ENCODE results near the gene YTHDF1. TPM values are rescaled to one million over a fixed set of nuclear protein-coding genes. Genes with fewer than 3 reads are reported as not detected.

Gene YTHDF1
- total and polyA plus RNA-seq, 12 donors: 15.3 to 31.6 (median 21.4) TPM

DNA sequence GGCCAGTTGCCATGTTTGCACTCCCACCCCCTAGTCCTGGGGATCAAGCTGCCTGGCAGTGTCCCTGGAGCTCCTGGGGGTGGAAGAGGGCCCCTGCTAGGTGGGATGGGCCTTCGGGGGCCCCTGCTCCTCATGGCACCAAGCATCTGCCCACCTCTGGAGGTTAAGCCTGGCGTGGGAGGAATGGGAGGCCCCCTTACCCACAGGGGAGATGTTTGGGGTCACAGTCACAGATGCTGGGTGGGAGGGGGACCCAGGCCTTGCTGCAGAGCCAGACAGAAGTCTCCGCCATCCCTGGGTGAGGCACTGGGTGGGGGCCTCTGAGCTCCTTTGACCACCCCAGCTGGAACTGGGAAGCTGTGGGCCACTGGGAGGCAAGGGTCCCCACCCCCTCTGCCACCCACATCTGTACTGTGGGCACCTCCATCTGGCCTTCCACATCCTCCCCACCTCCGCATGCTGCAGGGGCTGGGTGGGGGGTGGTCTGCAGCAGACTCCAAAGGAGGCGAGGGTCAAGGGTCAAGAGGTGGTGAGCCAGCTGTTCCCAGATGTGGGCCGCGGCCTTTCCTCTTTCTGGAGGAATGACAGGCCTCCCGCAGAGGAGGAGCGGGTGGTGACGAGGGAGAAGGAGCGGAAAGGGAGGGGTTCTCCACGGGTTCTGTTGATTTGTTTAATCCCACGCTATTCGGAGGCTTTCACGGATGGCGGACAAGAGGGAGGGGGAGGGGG, 41.5 kb downstream of the YTHDF1 start:
- Histone ChIP-seq H3K4me1 (peaks cover 14 to 38% (median 26%) of the 10 kb centered on the region in 9 donors), H3K27me3 (peaks cover 53 to 96% (median 77%) of the 10 kb centered on the region in 7 donors), H3K9me3 (no peaks in the 10 kb centered on the region), H3K27ac (no peak overlapping the region), H3K4me3 (no peak overlapping the region), H3K36me3 (no peaks in the 10 kb centered on the region)
- no peak for DNase-seq
- ATAC-seq: no peak
- intact Hi-C loops (cut with DNase I): loop anchor here in 6 of 10 donors (5.0 kb wide), 2 partner anchors 112 to 117 kb away; no protein-coding TSS in a partner anchor
- TF ChIP-seq, protein P1, sequence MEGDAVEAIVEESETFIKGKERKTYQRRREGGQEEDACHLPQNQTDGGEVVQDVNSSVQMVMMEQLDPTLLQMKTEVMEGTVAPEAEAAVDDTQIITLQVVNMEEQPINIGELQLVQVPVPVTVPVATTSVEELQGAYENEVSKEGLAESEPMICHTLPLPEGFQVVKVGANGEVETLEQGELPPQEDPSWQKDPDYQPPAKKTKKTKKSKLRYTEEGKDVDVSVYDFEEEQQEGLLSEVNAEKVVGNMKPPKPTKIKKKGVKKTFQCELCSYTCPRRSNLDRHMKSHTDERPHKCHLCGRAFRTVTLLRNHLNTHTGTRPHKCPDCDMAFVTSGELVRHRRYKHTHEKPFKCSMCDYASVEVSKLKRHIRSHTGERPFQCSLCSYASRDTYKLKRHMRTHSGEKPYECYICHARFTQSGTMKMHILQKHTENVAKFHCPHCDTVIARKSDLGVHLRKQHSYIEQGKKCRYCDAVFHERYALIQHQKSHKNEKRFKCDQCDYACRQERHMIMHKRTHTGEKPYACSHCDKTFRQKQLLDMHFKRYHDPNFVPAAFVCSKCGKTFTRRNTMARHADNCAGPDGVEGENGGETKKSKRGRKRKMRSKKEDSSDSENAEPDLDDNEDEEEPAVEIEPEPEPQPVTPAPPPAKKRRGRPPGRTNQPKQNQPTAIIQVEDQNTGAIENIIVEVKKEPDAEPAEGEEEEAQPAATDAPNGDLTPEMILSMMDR (IDR thresholded peaks at IDR 0.05): no peak
- WGBS, 2 donors: 13 to 16% methylated on average over 12 to 16 of the region's 16 CpGs

DNA sequence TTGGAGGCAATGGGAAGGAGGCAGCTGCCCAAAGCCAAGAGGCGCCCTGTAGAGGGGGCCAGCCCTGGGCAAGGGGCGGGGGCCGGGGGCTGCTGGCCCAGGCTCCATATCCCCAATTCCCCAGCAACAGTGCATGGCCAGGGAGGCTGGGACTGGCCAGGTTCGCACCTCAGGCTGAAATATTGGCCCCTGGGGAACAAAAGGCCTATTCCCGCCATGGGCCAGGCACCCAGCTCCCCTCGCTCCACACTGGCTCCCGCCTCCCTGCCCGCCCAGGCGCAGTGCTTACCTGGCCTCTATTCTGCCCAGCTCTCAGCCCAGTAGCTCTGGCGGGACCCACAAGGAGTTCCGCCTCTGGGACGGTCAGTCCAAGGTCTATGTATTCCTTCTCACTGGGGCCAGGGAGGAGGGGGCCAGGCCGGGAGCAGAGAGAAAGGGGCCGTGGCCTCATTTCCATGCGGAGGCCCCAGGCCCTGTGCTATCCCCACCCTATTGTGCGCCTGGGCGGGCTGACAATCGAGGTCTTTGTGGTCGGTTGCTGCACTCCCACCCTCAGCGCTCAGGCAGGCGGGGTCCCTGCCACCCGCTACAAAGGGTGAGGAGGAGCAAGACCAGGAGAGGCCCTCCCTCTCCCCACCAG, 42.3 kb downstream of the YTHDF1 start:
- H3K4me1 ChIP-seq: peaks cover 9 to 32% (median 21%) of the 10 kb centered on the region in 9 donors
- DNase-seq (no peak), ATAC-seq (no peak)
- TF ChIP-seq, protein P1 (IDR thresholded peaks at IDR 0.05): no peak
- H3K4me3 ChIP-seq: no peak overlapping the region
- H3K36me3 ChIP-seq: no peaks in the 10 kb centered on the region
- WGBS, 2 donors: 38 to 46% methylated on average over 22 of the region's 22 CpGs
- H3K27ac ChIP-seq: no peak overlapping the region
- peaks cover 47 to 92% (median 71%) of the 10 kb centered on the region in 7 donors for H3K27me3 ChIP-seq
- intact Hi-C loops (cut with DNase I): loop anchor here in 1 of 10 donors (5.0 kb wide), 1 partner anchor 116 kb away; no protein-coding TSS in a partner anchor
- no peaks in the 10 kb centered on the region for H3K9me3 ChIP-seq

DNA sequence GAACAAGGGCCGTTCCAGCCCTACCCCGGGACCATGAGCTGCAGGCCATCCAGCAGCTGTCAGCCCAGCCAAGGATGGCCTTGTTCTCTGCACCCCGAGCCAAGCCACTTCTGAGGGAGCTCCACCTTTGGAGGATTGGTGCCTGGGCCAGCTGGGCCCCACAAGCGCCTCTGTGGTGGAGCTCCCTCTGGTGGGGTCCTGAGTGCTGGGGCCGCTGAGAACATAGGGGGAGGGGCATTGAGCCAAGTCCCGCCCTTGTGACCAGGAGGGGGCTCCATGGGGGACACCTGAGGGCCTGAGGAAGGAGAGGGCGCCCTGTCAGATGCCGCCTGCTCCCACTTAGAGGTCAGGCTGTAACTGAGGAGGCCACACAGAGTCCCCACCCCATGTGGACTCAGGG, 43.2 kb downstream of the YTHDF1 start:
- 43 to 52% methylated on average over 8 of the region's 8 CpGs for WGBS, 2 donors
- H3K27me3 ChIP-seq: peaks cover 39 to 93% (median 63%) of the 10 kb centered on the region in 7 donors
- H3K4me1 ChIP-seq: peaks cover 1 to 24% (median 13%) of the 10 kb centered on the region in 9 donors

DNA sequence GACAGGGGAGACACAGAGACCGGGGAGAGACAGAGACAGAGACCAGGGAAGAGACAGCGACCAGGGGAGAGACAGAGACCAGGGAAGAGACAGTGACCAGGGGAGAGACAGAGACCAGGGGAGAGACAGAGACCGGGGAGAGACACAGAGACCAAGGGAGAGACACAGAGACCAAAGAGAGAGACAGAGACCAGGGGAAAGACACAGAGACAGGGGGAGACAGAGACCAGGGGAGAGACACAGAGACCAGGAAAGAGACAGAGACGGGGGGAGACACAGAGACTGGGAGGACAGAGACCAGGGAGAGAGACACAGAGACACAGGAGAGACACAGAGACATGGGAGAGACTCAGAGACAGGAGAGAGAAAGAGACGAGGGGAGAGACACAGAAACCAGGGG, 43.9 kb downstream of the YTHDF1 start:
- no peaks in the 10 kb centered on the region for H3K9me3 ChIP-seq
- ATAC-seq: no peak
- H3K27me3 ChIP-seq: peaks cover 32 to 88% (median 55%) of the 10 kb centered on the region in 7 donors
- no peak overlapping the region for H3K27ac ChIP-seq
- H3K4me3 ChIP-seq: no peak overlapping the region
- no peak for DNase-seq
- WGBS, 2 donors: 73 to 75% methylated on average over 5 of the region's 5 CpGs
- no peaks in the 10 kb centered on the region for H3K36me3 ChIP-seq
- TF ChIP-seq, protein P1 (IDR thresholded peaks at IDR 0.05): no peak
- H3K4me1 ChIP-seq: peaks cover 0 to 19% (median 7%) of the 10 kb centered on the region in 9 donors
- intact Hi-C loops (cut with DNase I): loop anchor here in 1 of 10 donors (5.0 kb wide), 1 partner anchor 115 kb away; no protein-coding TSS in a partner anchor

More for the DNA sequence above, 43.2 kb downstream of the YTHDF1 start:
- H3K36me3 ChIP-seq: no peaks in the 10 kb centered on the region
- no peak overlapping the region for H3K4me3 ChIP-seq
- DNase-seq (no peak), ATAC-seq (no peak)
- H3K27ac ChIP-seq: no peak overlapping the region
- H3K9me3 ChIP-seq: no peaks in the 10 kb centered on the region
- TF ChIP-seq, protein P1 (IDR thresholded peaks at IDR 0.05): peak in 1 of 9 donors; percentile 8
- intact Hi-C loops (cut with DNase I): loop anchor here in 1 of 10 donors (5.0 kb wide), 1 partner anchor 115 kb away; no protein-coding TSS in a partner anchor
